KBM-7 (cell line): ENCODE measurements around the gene KRTAP6-1.

ENCODE experiments used
- DNase-seq: peaks from one replicate; pipeline ENCODE4 v3.0.0-alpha.2; 2015
- in situ Hi-C: fragments of 300-500 bp; cut with MboI; formaldehyde crosslinking; loops from 2 replicates; pipeline ENCODE4 v1.14.3; 2020; ENCODE audit warnings: low sequenced_read_pairs, low pct_unique_long_range_greater_than_20kb, mixed read lengths

Gene KRTAP6-1

GRCh38 chr21:30582870-30583269, 30.9 kb downstream of the KRTAP6-1 start:
- in situ Hi-C loops = no loop called here
- no peak for DNase-seq

DNA sequence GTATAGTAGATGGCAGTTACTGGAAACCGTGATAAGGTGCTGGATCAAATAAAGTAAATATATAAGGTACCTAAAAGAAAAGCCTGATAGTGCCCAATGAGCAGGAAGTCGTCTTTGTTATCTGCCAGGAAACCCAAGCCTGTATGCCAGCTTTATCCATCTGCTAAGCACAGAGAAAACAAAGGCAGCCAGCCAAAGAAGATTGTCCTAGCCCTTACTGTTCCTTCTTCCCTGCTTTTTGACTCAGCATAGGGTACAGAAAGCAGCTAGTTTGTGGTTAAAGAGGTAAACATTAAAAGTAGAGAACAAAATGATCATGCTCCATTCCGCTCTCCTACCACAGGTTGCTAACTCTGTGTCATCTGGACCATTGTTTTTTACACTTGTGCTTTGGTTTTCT, 33.6 kb downstream of the KRTAP6-1 start:
- DNase-seq = no peak
- in situ Hi-C loops = no loop called here

DNA sequence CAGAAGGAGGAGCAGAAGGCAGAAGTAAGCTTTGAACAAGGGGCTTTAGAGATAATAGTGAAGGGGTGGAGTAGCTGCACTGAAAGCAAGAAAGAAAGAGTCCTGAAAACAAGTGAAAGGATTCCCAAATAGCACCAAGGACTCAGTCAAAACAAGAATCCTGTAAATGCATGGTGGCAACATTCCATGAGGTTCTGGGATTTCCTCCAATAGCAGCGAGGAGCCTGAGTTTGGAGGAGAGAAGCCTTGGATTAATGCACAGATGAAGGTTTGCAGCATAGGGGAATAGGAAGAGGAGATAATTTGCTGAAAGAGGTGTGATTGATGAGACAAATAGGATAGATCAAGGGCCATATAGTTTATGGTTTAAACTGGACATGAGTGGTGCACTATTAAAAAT, 34.4 kb downstream of the KRTAP6-1 start:
- DNase-seq = no peak
- in situ Hi-C loops = no loop called here

GRCh38 chr21:30577766-30578165, 36.0 kb downstream of the KRTAP6-1 start:
- in situ Hi-C loops = no loop called here
- no peak for DNase-seq

DNA sequence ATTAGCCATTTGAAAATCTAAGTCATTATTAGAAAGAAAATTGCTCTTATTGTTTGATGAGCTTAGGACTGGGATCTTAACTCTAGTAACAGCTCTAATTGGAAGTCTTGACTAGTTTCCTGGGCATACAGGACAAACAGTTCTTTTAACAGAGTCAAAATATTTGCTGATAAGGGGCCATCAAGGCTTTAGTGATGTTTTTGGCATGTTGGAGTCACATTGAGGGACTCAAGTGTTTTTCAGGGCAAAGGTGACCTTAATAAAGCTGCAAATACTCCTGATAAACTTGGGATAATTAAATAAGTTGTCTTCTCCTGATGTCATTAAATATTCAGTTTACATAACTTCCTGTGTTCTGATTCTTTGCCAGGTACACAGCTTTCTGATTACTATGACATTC, 46.1 kb downstream of the KRTAP6-1 start:
- in situ Hi-C loops = no loop called here
- no peak for DNase-seq

DNA sequence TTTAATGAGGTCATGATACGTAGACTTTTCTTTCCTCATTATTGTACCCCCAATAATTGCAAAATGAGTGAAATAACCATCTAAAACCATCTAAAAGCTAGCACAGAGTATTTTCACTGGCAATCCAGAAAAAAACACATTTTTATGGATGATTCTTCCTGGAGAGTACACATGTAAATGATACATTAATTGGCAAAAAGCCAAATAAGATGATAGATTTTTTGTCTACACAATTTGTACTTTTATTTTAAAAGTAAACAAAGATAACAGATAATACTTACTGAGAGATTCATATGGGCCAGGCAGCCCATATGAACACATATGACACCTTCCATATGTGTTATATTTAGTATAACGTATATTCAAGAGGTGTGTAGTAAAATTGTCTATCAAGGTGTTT, 50.1 kb downstream of the KRTAP6-1 start:
- in situ Hi-C loops = no loop called here
- DNase-seq = no peak
